Spleen (tissue), 11 donors: ENCODE results near the gene UGDH. TPM values are rescaled to one million over a fixed set of nuclear protein-coding genes. Genes with fewer than 3 reads are reported as not detected.
"Not testable (repeated sequence)": the region's sequence is repeated elsewhere in the genome, so short reads cannot be mapped to it uniquely, and the experiment has no call there.

Experiments used
- DNase-seq: peaks from one replicate; pipeline ENCODE4 v3.0.0-alpha.2; 2020
- H3K27ac ChIP-seq, 8 donors: fragments of 200-600 bp; sonication (generic) in 7 of 8; 1 replicate in 4 of 8; 2 replicates in 4 of 8; pipeline versions ENCODE4 v1.5.0 to v1.8.0; 2016 to 2021; ENCODE audit warnings: inconsistent platforms in 4 of 8, mild to moderate bottlenecking in 4 of 8, moderate library complexity in 1 of 8
- H3K27me3 ChIP-seq, 7 donors: fragments of 200-600 bp; sonication (generic) in 6 of 7; replicated peaks in 1 of 7; 1 replicate in 4 of 7; 2 replicates in 3 of 7; pipeline versions ENCODE4 v1.5.0 to v1.8.0; 2016 to 2021; ENCODE audit warnings: inconsistent platforms in 3 of 7, mild to moderate bottlenecking in 1 of 7
- H3K36me3 ChIP-seq, 6 donors: fragments of 200-600 bp; sonication (generic) in 5 of 6; 1 replicate in 4 of 6; 2 replicates in 2 of 6; pipeline versions ENCODE4 v1.5.0 to v1.8.0; 2016 to 2021; ENCODE audit warnings: inconsistent platforms in 2 of 6
- H3K4me1 ChIP-seq, 6 donors: fragments of 200-600 bp; sonication (generic) in 5 of 6; 1 replicate in 3 of 6; 2 replicates in 3 of 6; pipeline versions ENCODE4 v1.5.0 to v1.8.0; 2016 to 2021; ENCODE audit warnings: inconsistent platforms in 3 of 6
- H3K4me3 ChIP-seq, 8 donors: fragments of 200-600 bp; sonication (generic) in 7 of 8; 1 replicate in 4 of 8; 2 replicates in 4 of 8; pipeline versions ENCODE4 v1.5.0 to v1.8.0; 2016 to 2021; ENCODE audit warnings: inconsistent platforms in 4 of 8, mild to moderate bottlenecking in 4 of 8, moderate library complexity in 2 of 8
- H3K9me3 ChIP-seq, 8 donors: fragments of 200-600 bp; sonication (generic) in 7 of 8; 1 replicate in 4 of 8; 2 replicates in 4 of 8; pipeline versions ENCODE4 v1.5.0 to v1.8.0; 2016 to 2021; ENCODE audit warnings: inconsistent platforms in 4 of 8
- CTCF ChIP-seq, 11 experiments: fragments of 200-600 bp in 7 of 11; fragments of 450-650 bp in 4 of 11; sonication (generic) in 4 of 11; IDR thresholded peaks in 8 of 11; conservative IDR thresholded peaks in 3 of 11; 1 replicate in 7 of 11; 2 replicates in 4 of 11; pipeline versions ENCODE4 v1.4.0 to v1.8.0; 2016 to 2021; ENCODE audit warnings: antibody characterized with exemption in 11 of 11, inconsistent platforms in 4 of 11, mild to moderate bottlenecking in 1 of 11
- POLR2A ChIP-seq, 3 donors: fragments of 450-650 bp; IDR thresholded peaks; one replicate each; pipeline ENCODE4 v1.5.1; 2017; ENCODE audit warnings: antibody characterized with exemption in 3 of 3, mild to moderate bottlenecking in 1 of 3
- POLR2AphosphoS5 ChIP-seq, 3 donors: sonication (generic); formaldehyde crosslinking; IDR thresholded peaks; one replicate each; pipeline ENCODE4 v1.5.1; 2017; ENCODE audit warnings: antibody characterized with exemption in 3 of 3
- WGBS, 5 donors: extraction: QIAGEN DNeasy Blood & Tissue Kit in 3 of 5; methylation state at CpG; one replicate each; pipeline versions ENCODE4 v1.1.5 to v1.1.7; 2013 to 2018; 5-methylcytosine and 5-hydroxymethylcytosine counted together
- intact Hi-C: fragments of 100-400 bp; cut with DNase I; formaldehyde crosslinking; loops from one replicate; pipeline ENCODE4 v1.15.0; 2023; ENCODE audit warnings: low total_unique reads
- polyA plus RNA-seq, 3 donors: library from polyadenylated mRNA; stranded (reverse); fragments of 200-250 nt; gene quantifications; one replicate each; pipeline ENCODE4 v1.2.1, GENCODE V29; 2013
- total RNA-seq, 7 donors: library from RNA; depleted of rRNA in 3 of 7; stranded (reverse); fragments of >200 nt in 3 of 7; fragmentation: NEBNext Ultra II Directional in 4 of 7; extraction: Animal tissue kit (Norgen Biotek cat#: 25700) in 4 of 7; gene quantifications; one replicate each; pipeline versions ENCODE4 v1.1.0 to v1.2.1, GENCODE V29; 2016 to 2021
- donor health status: healthy with polysubstance abuse.
- donor health status: DM: no; HTN: no; CAD: no; lungs with moderate emphysema.
- donor health status: DM: no; HTN: no; CAD: no.
- donor health status: Bipolar disorder and iron deficiency.
- donor health status: healthy.
- donor health status: DM: no; HTN: no; CAD: no.
- donor health status: DM: yes; HTN: yes; CAD: no.

The UGDH gene
- total and polyA plus RNA-seq, 10 donors = 4.1 to 30.8 (median 17.9) TPM

DNA sequence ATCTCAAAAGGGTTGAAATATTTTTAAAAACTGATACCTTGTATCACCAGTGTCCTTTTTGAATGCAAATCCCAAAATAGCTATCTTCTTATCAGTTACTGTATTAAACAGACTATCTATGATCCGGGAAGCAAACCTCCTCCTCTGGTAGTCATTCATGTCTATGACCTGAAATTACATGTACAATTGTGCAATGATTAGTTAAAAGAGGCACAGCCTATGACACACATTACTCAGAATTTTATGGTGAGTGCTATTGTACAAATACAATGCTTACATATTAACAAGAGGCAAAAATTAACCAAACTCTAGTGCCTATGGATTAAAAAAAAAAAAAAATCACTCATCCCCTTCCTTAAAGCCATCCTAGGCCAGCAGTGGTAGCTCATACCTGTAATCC, 21.7 kb downstream of the UGDH start:
- Histone ChIP-seq H3K4me3 (no peak overlapping the region), H3K36me3 (peaks cover 5 to 100% (median 86%) of the 10 kb centered on the region in 6 donors), H3K27me3 (no peaks in the 10 kb centered on the region), H3K9me3 (no peaks in the 10 kb centered on the region), H3K4me1 (no peaks in the 10 kb centered on the region), H3K27ac (no peak overlapping the region)
- WGBS, 5 donors = 91 to 100% (median 95%) methylated on average over 1 of the region's 1 CpG
- TF ChIP-seq CTCF (IDR thresholded peaks at IDR 0.05 in 8 of 11, conservative IDR thresholded peaks at IDR 0.05 in 3 of 11) = no peak
- TF ChIP-seq POLR2AphosphoS5 (IDR thresholded peaks at IDR 0.05) = no peak
- TF ChIP-seq POLR2A (IDR thresholded peaks at IDR 0.05) = no peak
- DNase-seq = no peak
- intact Hi-C loops = no loop called here

DNA sequence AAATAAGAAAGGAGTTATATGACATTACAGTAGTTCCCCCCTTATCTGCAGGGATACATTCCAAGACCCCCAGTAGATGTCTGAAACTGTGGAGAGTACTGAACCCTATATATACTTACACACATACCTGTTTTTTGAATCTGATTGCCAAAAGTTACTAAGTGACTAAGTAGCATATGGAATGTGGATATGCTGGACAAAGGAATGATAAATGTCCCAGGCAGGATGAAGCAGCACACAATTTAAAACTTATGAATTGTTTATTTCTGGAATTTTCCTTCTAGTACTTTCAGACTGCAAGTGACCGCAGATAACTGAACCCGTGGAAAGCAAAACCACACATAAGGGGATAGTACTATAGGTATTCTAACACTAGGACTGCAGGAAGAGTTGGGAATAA, 22.7 kb downstream of the UGDH start:
- Histone ChIP-seq H3K27me3 (no peaks in the 10 kb centered on the region), H3K9me3 (no peaks in the 10 kb centered on the region), H3K4me3 (no peak overlapping the region), H3K36me3 (peaks cover 5 to 100% (median 82%) of the 10 kb centered on the region in 6 donors), H3K27ac (no peak overlapping the region), H3K4me1 (no peaks in the 10 kb centered on the region)
- TF ChIP-seq POLR2A (IDR thresholded peaks at IDR 0.05) = no peak
- TF ChIP-seq POLR2AphosphoS5 (IDR thresholded peaks at IDR 0.05) = no peak
- TF ChIP-seq CTCF (IDR thresholded peaks at IDR 0.05 in 8 of 11, conservative IDR thresholded peaks at IDR 0.05 in 3 of 11) = no peak
- intact Hi-C loops = no loop called here
- DNase-seq = no peak
- 95 to 98% (median 98%) methylated on average over 2 of the region's 2 CpGs for WGBS, 5 donors

DNA sequence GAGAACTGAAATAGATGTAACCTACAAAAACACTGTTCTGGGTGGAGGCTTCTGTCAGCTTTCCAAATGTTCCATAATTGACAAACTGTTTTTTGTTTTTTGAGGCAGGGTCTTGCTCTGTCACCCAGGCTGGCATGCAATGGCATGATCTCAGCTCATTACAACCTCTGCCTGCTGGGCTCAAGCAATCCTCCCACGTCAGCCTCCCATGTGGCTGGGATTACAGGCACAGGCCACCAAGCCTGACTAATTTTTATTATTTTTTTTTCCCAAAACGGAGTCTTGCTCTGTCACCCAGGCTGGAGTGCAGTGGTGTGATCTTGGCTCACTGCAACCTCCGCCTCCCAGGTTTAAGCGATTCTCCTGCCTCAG, 24.6 kb downstream of the UGDH start:
- H3K27me3 ChIP-seq, H3K9me3 ChIP-seq, H3K4me3 ChIP-seq, H3K4me1 ChIP-seq, H3K27ac ChIP-seq, DNase-seq, intact Hi-C loops: not testable (repeated sequence)
- peaks cover 3 to 97% (median 67%) of the 10 kb centered on the region in 6 donors for H3K36me3 ChIP-seq
- 91 to 100% (median 95%) methylated on average over 4 of the region's 4 CpGs for WGBS, 5 donors

GRCh38 chr4:39502019-39502663, 25.1 kb downstream of the UGDH start:
- intact Hi-C loops = no loop called here
- H3K4me3 ChIP-seq = no peak overlapping the region
- no peak for TF ChIP-seq POLR2AphosphoS5 (IDR thresholded peaks at IDR 0.05)
- no peak for TF ChIP-seq CTCF (IDR thresholded peaks at IDR 0.05 in 8 of 11, conservative IDR thresholded peaks at IDR 0.05 in 3 of 11)
- no peak for TF ChIP-seq POLR2A (IDR thresholded peaks at IDR 0.05)
- peaks cover 3 to 92% (median 62%) of the 10 kb centered on the region in 6 donors for H3K36me3 ChIP-seq
- H3K9me3 ChIP-seq = no peaks in the 10 kb centered on the region
- DNase-seq = no peak
- H3K4me1 ChIP-seq = no peaks in the 10 kb centered on the region
- H3K27me3 ChIP-seq = no peaks in the 10 kb centered on the region
- no peak overlapping the region for H3K27ac ChIP-seq

GRCh38 chr4:39498727-39499020, 28.6 kb downstream of the UGDH start:
- TF ChIP-seq CTCF (IDR thresholded peaks at IDR 0.05 in 8 of 11, conservative IDR thresholded peaks at IDR 0.05 in 3 of 11) (no peak), POLR2AphosphoS5 (IDR thresholded peaks at IDR 0.05) (no peak), POLR2A (IDR thresholded peaks at IDR 0.05) (no peak)
- H3K4me3 ChIP-seq = no peak overlapping the region
- no peak for DNase-seq
- H3K27me3 ChIP-seq = no peaks in the 10 kb centered on the region
- no peaks in the 10 kb centered on the region for H3K9me3 ChIP-seq
- intact Hi-C loops = no loop called here
- no peak overlapping the region for H3K27ac ChIP-seq
- peaks cover 0 to 57% (median 33%) of the 10 kb centered on the region in 6 donors for H3K36me3 ChIP-seq
- no peaks in the 10 kb centered on the region for H3K4me1 ChIP-seq
